Body of pancreas (tissue), 4 donors: Measurements from ENCODE around the gene COL18A1. TPM values are rescaled to one million over a fixed set of nuclear protein-coding genes. Genes with fewer than 3 reads are reported as not detected.
"Not testable (repeated sequence)": the region's sequence is repeated elsewhere in the genome, so short reads cannot be mapped to it uniquely, and the experiment has no call there.

Experiments used
- ATAC-seq: fragments of 150-250 bp; one replicate; pipeline ENCODE4 v1.9.1; 2016
- DNase-seq, 4 donors: peaks; one replicate each; pipeline ENCODE4 v3.0.0-alpha.2; 2019
- H3K27ac ChIP-seq, 4 donors: fragments of 200-600 bp; sonication (generic); 1 replicate in 3 of 4; 2 replicates in 1 of 4; pipeline versions ENCODE4 v1.5.1 to v1.6.1; 2016 to 2019; ENCODE audit warnings: mild to moderate bottlenecking in 1 of 4, mixed read lengths in 1 of 4, moderate library complexity in 1 of 4
- H3K27me3 ChIP-seq, 2 donors: fragments of 200-600 bp; sonication (generic); one replicate each; pipeline ENCODE4 v1.6.0; 2016; ENCODE audit warnings: mild to moderate bottlenecking in 1 of 2
- H3K36me3 ChIP-seq, 2 donors: fragments of 200-600 bp; sonication (generic); replicated peaks in 1 of 2; 2 replicates each; pipeline ENCODE4 v1.5.1; 2016; ENCODE audit warnings: low read depth in 2 of 2; ENCODE audit not compliant: insufficient read depth in 1 of 2
- H3K4me1 ChIP-seq: fragments of 200-600 bp; sonication (generic); one replicate; pipeline ENCODE4 v1.6.0; 2016
- H3K4me3 ChIP-seq, 2 donors: fragments of 200-600 bp; sonication (generic); 1 replicate in 1 of 2; 2 replicates in 1 of 2; pipeline ENCODE4 v1.5.1; 2016 to 2019
- H3K9me3 ChIP-seq, 3 donors: fragments of 200-600 bp; sonication (generic); 1 replicate in 2 of 3; 2 replicates in 1 of 3; pipeline ENCODE4 v1.5.1; 2016
- POLR2A ChIP-seq, 3 donors: fragments of 450-650 bp; IDR thresholded peaks; one replicate each; pipeline ENCODE4 v1.6.1; 2016; ENCODE audit warnings: antibody characterized with exemption in 3 of 3, mild to moderate bottlenecking in 2 of 3
- WGBS, 2 donors: methylation state at CpG; one replicate each; pipeline ENCODE4 v1.1.5; 2017; 5-methylcytosine and 5-hydroxymethylcytosine counted together
- intact Hi-C: fragments of 100-400 bp; cut with DNase I; formaldehyde crosslinking; loops from one replicate; pipeline ENCODE4 v1.15.1; 2023
- total RNA-seq, 2 donors: library from RNA; depleted of rRNA; stranded (reverse); fragments of >200 nt; gene quantifications; one replicate each; pipeline ENCODE4 v1.1.0, GENCODE V29; 2016
- TF ChIP-seq, protein P1 (sequence below), 7 experiments: fragments of 450-650 bp in 4 of 7; fragments of 200-600 bp in 3 of 7; sonication (generic) in 3 of 7; IDR thresholded peaks; one replicate each; pipeline ENCODE4 v1.5.1; 2016 to 2019; ENCODE audit warnings: antibody characterized with exemption in 7 of 7

The COL18A1 gene
- total RNA-seq, 2 donors from 2014 or later: 108 to 284 TPM

DNA sequence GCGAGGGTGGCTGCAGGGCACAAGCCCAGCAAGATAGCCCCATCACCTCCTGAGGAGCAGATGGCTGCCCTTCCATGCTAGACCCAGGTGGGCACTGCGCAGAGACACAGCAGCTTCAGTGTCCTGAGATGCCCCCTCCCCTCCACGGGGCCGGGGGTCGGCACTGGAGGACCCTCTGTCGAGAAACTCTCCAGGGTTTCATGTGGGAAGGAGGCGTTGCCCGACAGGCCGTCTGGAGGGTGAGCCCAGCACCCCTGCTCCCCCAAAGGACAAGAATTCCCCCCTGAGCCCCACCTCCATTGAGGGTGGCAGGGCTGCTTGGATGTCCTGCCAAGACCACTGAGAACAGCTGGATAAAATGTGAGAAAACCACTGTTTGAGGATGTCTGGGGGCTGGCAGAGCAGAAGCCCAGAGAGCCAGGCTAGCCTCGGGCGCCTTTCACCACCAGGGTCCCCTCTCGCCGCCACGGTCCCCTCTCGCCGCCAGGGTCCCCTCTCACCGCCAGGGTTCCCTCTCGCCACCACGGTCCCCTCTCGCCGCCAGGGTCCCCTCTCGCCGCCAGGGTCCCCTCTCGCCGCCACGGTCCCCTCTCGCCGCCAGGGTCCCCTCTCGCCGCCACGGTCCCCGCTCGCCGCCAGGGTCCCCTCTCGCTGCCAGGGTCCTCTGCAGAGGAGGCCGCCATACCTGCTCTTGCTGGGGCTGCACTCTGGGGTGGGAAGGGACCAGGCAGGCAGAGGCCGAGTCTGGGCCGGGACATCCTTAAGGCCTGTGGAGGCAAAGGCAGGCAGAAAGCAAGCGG, 93.1 kb downstream of the COL18A1 start:
- Histone ChIP-seq H3K27me3 (no peaks in the 10 kb centered on the region), H3K4me1 (no peaks in the 10 kb centered on the region), H3K36me3 (no peaks in the 10 kb centered on the region), H3K27ac (no peak overlapping the region), H3K9me3 (no peaks in the 10 kb centered on the region), H3K4me3 (no peak overlapping the region)
- WGBS, 2 donors: 84% methylated on average over 32 to 38 of the region's 39 CpGs
- intact Hi-C loops: no loop called here
- ATAC-seq: no peak
- DNase-seq: no peak
- no peak for TF ChIP-seq POLR2A (IDR thresholded peaks at IDR 0.05)
- TF ChIP-seq, protein P1, sequence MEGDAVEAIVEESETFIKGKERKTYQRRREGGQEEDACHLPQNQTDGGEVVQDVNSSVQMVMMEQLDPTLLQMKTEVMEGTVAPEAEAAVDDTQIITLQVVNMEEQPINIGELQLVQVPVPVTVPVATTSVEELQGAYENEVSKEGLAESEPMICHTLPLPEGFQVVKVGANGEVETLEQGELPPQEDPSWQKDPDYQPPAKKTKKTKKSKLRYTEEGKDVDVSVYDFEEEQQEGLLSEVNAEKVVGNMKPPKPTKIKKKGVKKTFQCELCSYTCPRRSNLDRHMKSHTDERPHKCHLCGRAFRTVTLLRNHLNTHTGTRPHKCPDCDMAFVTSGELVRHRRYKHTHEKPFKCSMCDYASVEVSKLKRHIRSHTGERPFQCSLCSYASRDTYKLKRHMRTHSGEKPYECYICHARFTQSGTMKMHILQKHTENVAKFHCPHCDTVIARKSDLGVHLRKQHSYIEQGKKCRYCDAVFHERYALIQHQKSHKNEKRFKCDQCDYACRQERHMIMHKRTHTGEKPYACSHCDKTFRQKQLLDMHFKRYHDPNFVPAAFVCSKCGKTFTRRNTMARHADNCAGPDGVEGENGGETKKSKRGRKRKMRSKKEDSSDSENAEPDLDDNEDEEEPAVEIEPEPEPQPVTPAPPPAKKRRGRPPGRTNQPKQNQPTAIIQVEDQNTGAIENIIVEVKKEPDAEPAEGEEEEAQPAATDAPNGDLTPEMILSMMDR (IDR thresholded peaks at IDR 0.05): no peak

DNA sequence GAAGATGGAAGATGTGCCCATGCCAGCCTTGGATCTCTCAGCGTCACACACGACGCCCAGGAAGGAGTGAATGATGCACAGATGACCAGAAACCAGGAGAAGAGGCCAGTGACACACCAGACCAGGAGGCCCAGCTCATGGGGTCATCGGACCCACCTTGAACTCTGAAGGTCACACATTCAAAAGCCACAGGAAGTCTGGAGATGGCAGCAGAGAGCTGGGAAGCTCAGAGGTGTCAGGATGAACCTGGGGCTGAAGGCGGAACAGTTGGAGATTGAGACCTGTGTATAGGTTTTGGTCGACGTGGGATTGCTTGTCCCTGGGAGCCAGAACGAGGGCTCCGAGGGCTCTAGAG, 93.7 kb downstream of the COL18A1 start:
- H3K36me3 ChIP-seq: no peaks in the 10 kb centered on the region
- no peak overlapping the region for H3K27ac ChIP-seq
- no peak overlapping the region for H3K4me3 ChIP-seq
- DNase-seq: no peak
- no peaks in the 10 kb centered on the region for H3K27me3 ChIP-seq
- H3K9me3 ChIP-seq: no peaks in the 10 kb centered on the region
- intact Hi-C loops: no loop called here
- ATAC-seq: no peak
- TF ChIP-seq, protein P1 (IDR thresholded peaks at IDR 0.05): no peak
- no peak for TF ChIP-seq POLR2A (IDR thresholded peaks at IDR 0.05)
- 62 to 82% methylated on average over 9 of the region's 9 CpGs for WGBS, 2 donors
- H3K4me1 ChIP-seq: no peaks in the 10 kb centered on the region

DNA sequence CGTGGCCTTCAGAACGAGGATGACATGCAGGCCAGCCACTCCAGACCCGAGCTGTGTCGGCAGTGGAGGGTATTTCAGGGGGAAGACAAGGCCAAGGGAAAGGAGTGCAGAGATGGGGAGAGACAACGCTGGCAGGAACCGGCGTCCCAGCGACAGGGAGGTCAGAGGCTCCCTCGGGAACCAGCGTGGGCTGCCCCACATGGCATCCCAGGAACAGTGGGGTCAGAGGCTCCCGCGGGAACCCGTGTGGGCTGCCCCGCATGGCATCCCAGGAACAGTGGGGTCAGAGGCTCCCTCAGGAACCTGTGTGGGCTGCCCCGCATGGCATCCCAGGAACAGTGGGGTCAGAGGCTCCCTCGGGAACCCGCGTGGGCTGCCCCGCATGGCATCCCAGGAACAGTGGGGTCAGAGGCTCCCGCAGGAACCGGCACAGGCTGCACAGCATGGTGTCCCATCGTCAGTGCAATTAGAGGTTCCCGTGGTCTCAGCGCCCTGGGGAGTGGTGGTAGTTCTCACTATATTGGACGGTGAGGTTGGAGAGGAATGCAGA, 94.3 kb downstream of the COL18A1 start:
- 67 to 74% methylated on average over 24 to 25 of the region's 25 CpGs for WGBS, 2 donors
- no peak overlapping the region for H3K27ac ChIP-seq
- DNase-seq (no peak), ATAC-seq (no peak)
- H3K9me3 ChIP-seq: no peaks in the 10 kb centered on the region
- no peak for TF ChIP-seq POLR2A (IDR thresholded peaks at IDR 0.05)
- TF ChIP-seq, protein P1 (IDR thresholded peaks at IDR 0.05): no peak
- H3K4me3 ChIP-seq: no peak overlapping the region
- H3K36me3 ChIP-seq: no peaks in the 10 kb centered on the region
- intact Hi-C loops: no loop called here
- H3K4me1 ChIP-seq: no peaks in the 10 kb centered on the region
- no peaks in the 10 kb centered on the region for H3K27me3 ChIP-seq

DNA sequence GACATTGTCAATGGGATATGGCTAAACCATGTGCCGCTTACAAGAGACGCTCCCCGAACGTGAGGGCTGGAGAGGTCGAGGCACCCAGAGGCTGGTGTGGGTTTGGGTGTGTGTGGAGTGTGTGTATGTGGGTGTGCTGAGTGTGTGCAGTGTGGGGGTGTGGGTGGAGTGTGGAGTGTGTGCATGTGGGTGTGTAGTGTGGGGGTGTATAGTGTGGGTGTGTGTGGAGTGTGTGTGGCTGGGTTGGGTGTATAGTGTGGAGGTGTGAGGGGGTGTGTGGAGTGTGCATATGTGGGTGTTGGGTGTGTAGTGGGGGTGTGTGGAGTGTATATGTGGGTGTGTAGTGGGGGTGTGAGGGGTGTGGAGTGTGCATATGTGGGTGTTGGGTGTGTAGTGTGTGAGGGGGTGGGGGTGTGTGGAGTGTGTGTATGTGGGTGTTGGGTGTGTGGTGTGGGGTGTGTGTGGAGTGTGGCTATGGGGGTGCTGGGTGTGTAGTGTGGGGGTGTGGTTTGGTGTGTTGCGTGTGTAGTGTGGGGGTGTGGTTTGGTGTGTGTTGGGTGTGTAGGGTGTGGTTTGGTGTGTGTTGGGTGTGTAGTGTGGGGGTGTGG, 95.1 kb downstream of the COL18A1 start:
- intact Hi-C loops: no loop called here
- ATAC-seq (no peak), DNase-seq (peak in 1 of 4 donors; percentile 4)
- Histone ChIP-seq H3K27ac (no peak overlapping the region), H3K4me1 (no peaks in the 10 kb centered on the region), H3K36me3 (no peaks in the 10 kb centered on the region), H3K9me3 (no peaks in the 10 kb centered on the region), H3K27me3 (no peaks in the 10 kb centered on the region), H3K4me3 (no peak overlapping the region)
- no peak for TF ChIP-seq POLR2A (IDR thresholded peaks at IDR 0.05)
- TF ChIP-seq, protein P1 (IDR thresholded peaks at IDR 0.05): no peak
- 70 to 82% methylated on average over 5 to 6 of the region's 6 CpGs for WGBS, 2 donors

DNA sequence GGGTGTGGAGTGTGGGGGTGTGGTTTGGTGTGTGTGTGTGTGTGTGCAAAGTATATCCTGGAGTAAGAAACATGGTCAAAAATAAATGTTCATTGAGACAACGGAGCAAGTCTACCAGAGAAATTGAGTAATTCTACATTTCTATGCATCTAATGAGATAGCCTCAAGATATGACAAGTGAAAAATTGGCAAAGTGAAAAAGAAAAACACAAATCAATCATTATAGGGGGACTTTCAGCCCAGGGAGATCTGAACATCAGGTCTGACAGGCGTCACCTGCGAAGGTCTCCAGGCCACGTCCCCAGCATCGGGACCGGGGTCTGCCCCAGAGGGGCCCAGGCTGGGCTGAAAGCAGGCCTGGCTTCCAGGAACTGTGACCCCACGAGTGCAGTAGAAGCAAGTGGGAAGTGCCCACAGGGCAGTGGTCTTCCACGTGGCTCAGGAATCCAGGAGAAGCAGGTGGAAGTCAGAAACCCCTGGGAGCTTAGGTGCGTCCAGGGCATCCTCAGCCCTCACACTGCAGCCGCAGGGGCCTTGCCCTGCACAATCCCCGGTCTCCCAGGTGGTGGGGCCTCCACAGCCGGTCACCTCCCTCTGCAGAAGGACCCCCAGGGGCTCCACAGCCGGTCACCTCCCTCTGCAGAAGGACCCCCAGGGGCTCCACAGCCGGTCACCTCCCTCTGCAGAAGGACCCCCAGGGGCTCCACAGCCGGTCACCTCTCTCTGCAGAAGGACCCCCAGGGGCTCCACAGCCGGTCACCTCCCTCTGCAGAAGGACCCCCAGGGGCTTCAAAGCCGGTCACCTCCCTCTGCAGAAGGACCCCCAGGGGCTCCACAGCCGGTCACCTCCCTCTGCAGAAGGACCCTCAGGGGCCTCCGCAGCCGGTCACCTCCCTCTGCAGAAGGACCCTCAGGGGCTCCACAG, 96.4 kb downstream of the COL18A1 start:
- WGBS, 2 donors: 43 to 74% methylated on average over 6 to 12 of the region's 20 CpGs
- H3K27me3 ChIP-seq, H3K36me3 ChIP-seq, H3K9me3 ChIP-seq, intact Hi-C loops, ATAC-seq, H3K4me1 ChIP-seq, H3K4me3 ChIP-seq, H3K27ac ChIP-seq: not testable (repeated sequence)
- peak in 1 of 4 donors; percentile 8 for DNase-seq
